Neuronal stem cell (in vitro differentiated cells): ENCODE measurements around the gene MRTFB. TPM values are rescaled to one million over a fixed set of nuclear protein-coding genes. Genes with fewer than 3 reads are reported as not detected.
"Not testable (repeated sequence)": the region's sequence is repeated elsewhere in the genome, so short reads cannot be mapped to it uniquely, and the experiment has no call there.

Source experiments
- DNase-seq: peaks from one replicate; pipeline ENCODE4 v3.0.0-alpha.2; 2013; ENCODE audit warnings: low spot score
- H2AFZ ChIP-seq: one replicate; pipeline ENCODE4 v1.6.1; 2013; ENCODE audit warnings: mild to moderate bottlenecking, low read length, inconsistent platforms
- H2AK5ac ChIP-seq: 2 replicates; pipeline ENCODE4 v1.6.1; 2013; ENCODE audit warnings: low read depth, mild to moderate bottlenecking, inconsistent platforms, low read length, moderate library complexity, mixed read lengths
- H2BK120ac ChIP-seq: 2 replicates; pipeline ENCODE4 v1.6.1; 2013; ENCODE audit warnings: low read depth, mild to moderate bottlenecking, inconsistent platforms, low read length, moderate library complexity, mixed read lengths
- H2BK12ac ChIP-seq: one replicate; pipeline ENCODE4 v1.6.1; 2013; ENCODE audit warnings: low read length, inconsistent platforms
- H2BK15ac ChIP-seq: 2 replicates; pipeline ENCODE4 v1.6.1; 2013; ENCODE audit warnings: mild to moderate bottlenecking, low read length, inconsistent platforms, mixed read lengths
- H2BK5ac ChIP-seq: one replicate; pipeline ENCODE4 v1.6.1; 2013; ENCODE audit warnings: inconsistent platforms, mild to moderate bottlenecking, low read length, moderate library complexity
- H3K14ac ChIP-seq: one replicate; pipeline ENCODE4 v1.6.1; 2013; ENCODE audit warnings: low read length, inconsistent platforms
- H3K18ac ChIP-seq: 2 replicates; pipeline ENCODE4 v1.6.1; 2013; ENCODE audit warnings: low read length, inconsistent platforms
- H3K23ac ChIP-seq: 2 replicates; pipeline ENCODE4 v1.6.1; 2013; ENCODE audit warnings: low read depth, mild to moderate bottlenecking, mixed read lengths, low read length, inconsistent platforms; ENCODE audit not compliant: poor library complexity
- H3K27ac ChIP-seq: replicated peaks from 3 replicates; pipeline ENCODE4 v1.5.1; 2013; ENCODE audit warnings: low read length, inconsistent platforms
- H3K27me3 ChIP-seq, 3 experiments: 2 replicates each; pipeline ENCODE4 v1.6.1; 2013; ENCODE audit warnings: low read length in 3 of 3, mild to moderate bottlenecking in 2 of 3, inconsistent platforms in 1 of 3, low read depth in 1 of 3, mixed read lengths in 1 of 3, moderate library complexity in 1 of 3; ENCODE audit not compliant: control insufficient read depth in 3 of 3, insufficient read depth in 3 of 3
- H3K36me3 ChIP-seq, 2 donors: replicated peaks in 1 of 2; 2 replicates each; pipeline ENCODE4 v1.6.1; 2013; ENCODE audit warnings: low read length in 2 of 2; ENCODE audit not compliant: control insufficient read depth in 2 of 2, insufficient read depth in 2 of 2
- H3K4ac ChIP-seq: 2 replicates; pipeline ENCODE4 v1.6.1; 2013; ENCODE audit warnings: inconsistent platforms, mild to moderate bottlenecking, low read length, moderate library complexity
- H3K4me1 ChIP-seq, 2 donors: 1 replicate in 1 of 2; 2 replicates in 1 of 2; pipeline ENCODE4 v1.6.1; 2013; ENCODE audit warnings: low read length in 2 of 2, low read depth in 1 of 2; ENCODE audit not compliant: control insufficient read depth in 2 of 2, insufficient read depth in 1 of 2
- H3K4me2 ChIP-seq: one replicate; pipeline ENCODE4 v1.6.1; 2013; ENCODE audit warnings: mild to moderate bottlenecking, low read length, inconsistent platforms; ENCODE audit not compliant: insufficient read depth, poor library complexity, severe bottlenecking
- H3K4me3 ChIP-seq, 2 donors: 2 replicates each; pipeline ENCODE4 v1.5.1; 2013; ENCODE audit warnings: low read length in 2 of 2, mild to moderate bottlenecking in 2 of 2, inconsistent platforms in 1 of 2, moderate library complexity in 1 of 2
- H3K79me1 ChIP-seq: one replicate; pipeline ENCODE4 v1.6.1; 2013; ENCODE audit warnings: low read depth, mild to moderate bottlenecking, inconsistent platforms, low read length, moderate library complexity
- H3K9ac ChIP-seq: one replicate; pipeline ENCODE4 v1.6.1; 2013; ENCODE audit warnings: mild to moderate bottlenecking, low read depth, low read length, inconsistent platforms; ENCODE audit not compliant: poor library complexity
- H3K9me3 ChIP-seq, 2 donors: replicated peaks in 1 of 2; 2 replicates each; pipeline versions ENCODE3 to v1.6.1; 2013; ENCODE audit warnings: low read length in 2 of 2, mild to moderate bottlenecking in 2 of 2, inconsistent platforms in 1 of 2, low read depth in 1 of 2, mixed read lengths in 1 of 2, moderate library complexity in 1 of 2; ENCODE audit not compliant: control insufficient read depth in 2 of 2, insufficient read depth in 1 of 2
- H4K8ac ChIP-seq: one replicate; pipeline ENCODE4 v1.6.1; 2013; ENCODE audit warnings: low read depth, mild to moderate bottlenecking, inconsistent platforms, low read length, moderate library complexity
- H4K91ac ChIP-seq: one replicate; pipeline ENCODE4 v1.6.1; 2013; ENCODE audit warnings: low read length, low read depth, mild to moderate bottlenecking, inconsistent platforms; ENCODE audit not compliant: poor library complexity
- WGBS, 2 donors: extraction: QIAGEN DNeasy Blood & Tissue Kit; methylation state at CpG; one replicate each; pipeline ENCODE4 v1.1.7; 2013; ENCODE audit warnings: missing lambda C conversion rate in 2 of 2, mixed read lengths in 1 of 2; ENCODE audit not compliant: insufficient read length in 2 of 2, insufficient replicate concordance in 1 of 2; ENCODE audit errors: extremely low coverage in 2 of 2; 5-methylcytosine and 5-hydroxymethylcytosine counted together
- polyA plus RNA-seq, 2 experiments: library from polyadenylated mRNA; stranded (reverse); fragments of 200-250 nt; gene quantifications; one replicate each; pipeline ENCODE4 v1.2.3, GENCODE V29; 2013

The MRTFB gene, protein sequence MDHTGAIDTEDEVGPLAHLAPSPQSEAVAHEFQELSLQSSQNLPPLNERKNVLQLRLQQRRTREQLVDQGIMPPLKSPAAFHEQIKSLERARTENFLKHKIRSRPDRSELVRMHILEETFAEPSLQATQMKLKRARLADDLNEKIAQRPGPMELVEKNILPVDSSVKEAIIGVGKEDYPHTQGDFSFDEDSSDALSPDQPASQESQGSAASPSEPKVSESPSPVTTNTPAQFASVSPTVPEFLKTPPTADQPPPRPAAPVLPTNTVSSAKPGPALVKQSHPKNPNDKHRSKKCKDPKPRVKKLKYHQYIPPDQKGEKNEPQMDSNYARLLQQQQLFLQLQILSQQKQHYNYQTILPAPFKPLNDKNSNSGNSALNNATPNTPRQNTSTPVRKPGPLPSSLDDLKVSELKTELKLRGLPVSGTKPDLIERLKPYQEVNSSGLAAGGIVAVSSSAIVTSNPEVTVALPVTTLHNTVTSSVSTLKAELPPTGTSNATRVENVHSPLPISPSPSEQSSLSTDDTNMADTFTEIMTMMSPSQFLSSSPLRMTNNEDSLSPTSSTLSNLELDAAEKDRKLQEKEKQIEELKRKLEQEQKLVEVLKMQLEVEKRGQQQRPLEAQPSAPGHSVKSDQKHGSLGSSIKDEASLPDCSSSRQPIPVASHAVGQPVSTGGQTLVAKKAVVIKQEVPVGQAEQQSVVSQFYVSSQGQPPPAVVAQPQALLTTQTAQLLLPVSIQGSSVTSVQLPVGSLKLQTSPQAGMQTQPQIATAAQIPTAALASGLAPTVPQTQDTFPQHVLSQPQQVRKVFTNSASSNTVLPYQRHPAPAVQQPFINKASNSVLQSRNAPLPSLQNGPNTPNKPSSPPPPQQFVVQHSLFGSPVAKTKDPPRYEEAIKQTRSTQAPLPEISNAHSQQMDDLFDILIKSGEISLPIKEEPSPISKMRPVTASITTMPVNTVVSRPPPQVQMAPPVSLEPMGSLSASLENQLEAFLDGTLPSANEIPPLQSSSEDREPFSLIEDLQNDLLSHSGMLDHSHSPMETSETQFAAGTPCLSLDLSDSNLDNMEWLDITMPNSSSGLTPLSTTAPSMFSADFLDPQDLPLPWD
- polyA plus RNA-seq (2013, experiment 1 of 2): 19.2 TPM
- polyA plus RNA-seq (2013, experiment 2 of 2): 19.8 TPM

GRCh38 chr16:14070877-14071575 is at the start of gene MRTFB:
Gene MRTFB, plus strand, starts transcription at chr16:14071319. Its CDS starts 69,288 bp downstream, at chr16:14140607.
- peaks cover 2% of the 10 kb centered on the region for H3K79me1 ChIP-seq
- peak; percentile 85 for DNase-seq
- H2BK120ac ChIP-seq: peak within 1 kb of the TSS; percentile 92
- peak within 1 kb of the TSS; percentile 90 for H3K4ac ChIP-seq
- peaks cover 0 to 7% of the 10 kb centered on the region in 2 donors for H3K36me3 ChIP-seq
- H3K4me1 ChIP-seq: peaks cover 4% of the 10 kb centered on the region in 2 donors
- H3K9ac ChIP-seq: peak within 1 kb of the TSS; percentile 88
- peak within 1 kb of the TSS; percentile 99 for H3K14ac ChIP-seq
- H2BK12ac ChIP-seq: no peak within 1 kb of the TSS
- peak within 1 kb of the TSS; percentile 95 for H2BK5ac ChIP-seq
- peak within 1 kb of the TSS; percentile 100 for H3K18ac ChIP-seq
- H2AFZ ChIP-seq: peak within 1 kb of the TSS; percentile 100
- H3K4me3 ChIP-seq: peak within 1 kb of the TSS; percentile 94 to 99
- H3K27me3 ChIP-seq: peaks cover 0 to 10% (median 0%) of the 10 kb centered on the region in 3 experiments
- no peak within 1 kb of the TSS for H2BK15ac ChIP-seq
- H3K9me3 ChIP-seq: no peaks in the 10 kb centered on the region
- H3K23ac ChIP-seq: peak within 1 kb of the TSS; percentile 90
- peak within 1 kb of the TSS; percentile 41 for H3K27ac ChIP-seq
- peak within 1 kb of the TSS; percentile 68 for H4K8ac ChIP-seq
- peak within 1 kb of the TSS; percentile 88 for H2AK5ac ChIP-seq
- peak within 1 kb of the TSS; percentile 82 for H4K91ac ChIP-seq
- H3K4me2 ChIP-seq: peak within 1 kb of the TSS; percentile 69
- WGBS, 2 donors: no CpG with 5 or more reads among the region's 86 CpGs

GRCh38 chr16:14023526-14023925 is 47.6 kb upstream of the MRTFB start:
- H3K9ac ChIP-seq, DNase-seq: not testable (repeated sequence)
- WGBS, 2 donors: no CpG with 5 or more reads among the region's 4 CpGs

GRCh38 chr16:14024283-14024682 is 46.8 kb upstream of the MRTFB start:
- peaks cover 2 to 3% of the 10 kb centered on the region in 2 donors for H3K9me3 ChIP-seq
- no peaks in the 10 kb centered on the region for H3K36me3 ChIP-seq
- no CpG with 5 or more reads among the region's 2 CpGs for WGBS, 2 donors
- H3K27me3 ChIP-seq: no peaks in the 10 kb centered on the region
- no peak overlapping the region for H3K27ac ChIP-seq
- no peak overlapping the region for H2AK5ac ChIP-seq
- no peak overlapping the region for H3K14ac ChIP-seq
- DNase-seq: no peak
- no peaks in the 10 kb centered on the region for H3K4me1 ChIP-seq
- H2BK120ac ChIP-seq: no peak overlapping the region
- H4K91ac ChIP-seq: no peak overlapping the region
- no peak overlapping the region for H3K4me2 ChIP-seq
- H4K8ac ChIP-seq: no peak overlapping the region
- no peak overlapping the region for H2BK5ac ChIP-seq
- no peaks in the 10 kb centered on the region for H3K79me1 ChIP-seq
- H3K4me3 ChIP-seq: no peak overlapping the region
- no peak overlapping the region for H2BK15ac ChIP-seq
- H2AFZ ChIP-seq: no peak overlapping the region
- H3K18ac ChIP-seq: no peak overlapping the region
- no peak overlapping the region for H3K9ac ChIP-seq
- no peak overlapping the region for H2BK12ac ChIP-seq
- no peak overlapping the region for H3K23ac ChIP-seq
- H3K4ac ChIP-seq: no peak overlapping the region

More at GRCh38 chr16:14023526-14023925, 47.6 kb upstream of the MRTFB start:
- H3K27ac ChIP-seq, H2BK120ac ChIP-seq, H2BK5ac ChIP-seq, H3K23ac ChIP-seq, H3K36me3 ChIP-seq, H3K14ac ChIP-seq, H4K8ac ChIP-seq, H3K79me1 ChIP-seq, H2BK12ac ChIP-seq, H2BK15ac ChIP-seq, H3K9me3 ChIP-seq, H4K91ac ChIP-seq, H3K4me3 ChIP-seq, H3K18ac ChIP-seq, H2AK5ac ChIP-seq, H3K4ac ChIP-seq, H3K27me3 ChIP-seq, H3K4me2 ChIP-seq, H2AFZ ChIP-seq, H3K4me1 ChIP-seq: not testable (repeated sequence)
